ENCODE measurements around the gene PTPRN2.
"Not testable (repeated sequence)": the region's sequence is repeated elsewhere in the genome, so short reads cannot be mapped to it uniquely, and the experiment has no call there.

The PTPRN2 gene

DNA sequence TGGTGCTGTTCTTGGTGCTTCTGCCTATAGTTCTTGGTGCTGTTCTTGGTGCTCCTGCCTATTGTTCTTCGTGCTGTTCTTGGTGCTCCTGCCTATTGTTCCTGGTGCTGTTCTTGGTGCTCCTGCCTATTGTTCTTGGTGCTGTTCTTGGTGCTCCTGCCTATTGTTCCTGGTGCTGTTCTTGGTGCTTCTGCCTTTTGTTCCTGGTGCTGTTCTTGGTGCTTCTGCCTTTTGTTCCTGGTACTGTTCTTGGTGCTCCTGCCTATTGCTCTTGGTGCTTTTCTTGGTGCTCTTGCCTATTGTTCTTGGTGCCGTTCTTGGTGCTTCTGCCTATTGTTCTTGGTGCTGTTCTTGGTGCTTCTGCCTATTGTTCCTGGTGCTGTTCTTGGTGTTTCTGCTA lies 71.1 kb downstream of the PTPRN2 start:
- no peak for DNase-seq (ENCODE audit: low spot score)

DNA sequence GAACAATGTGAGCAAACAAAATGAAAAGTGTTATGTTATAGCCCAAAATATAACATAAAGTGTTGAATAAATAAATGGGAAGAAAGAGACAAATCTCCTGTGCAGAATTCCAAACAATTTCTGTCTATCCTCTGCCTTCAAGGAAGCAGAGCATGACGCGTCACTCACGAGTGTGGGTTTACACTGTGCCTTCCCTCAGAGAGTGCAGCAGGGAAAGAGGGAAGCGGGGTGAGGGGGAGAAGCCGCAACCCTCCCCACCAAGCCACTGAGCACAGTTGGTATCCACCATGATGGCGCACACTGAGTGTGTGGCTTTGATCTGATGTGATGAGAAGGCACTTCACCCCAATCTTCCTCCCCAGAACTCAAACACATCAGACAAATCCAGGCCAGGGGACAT lies 74.8 kb downstream of the PTPRN2 start:
- no peak for DNase-seq (ENCODE audit: low spot score)

DNA sequence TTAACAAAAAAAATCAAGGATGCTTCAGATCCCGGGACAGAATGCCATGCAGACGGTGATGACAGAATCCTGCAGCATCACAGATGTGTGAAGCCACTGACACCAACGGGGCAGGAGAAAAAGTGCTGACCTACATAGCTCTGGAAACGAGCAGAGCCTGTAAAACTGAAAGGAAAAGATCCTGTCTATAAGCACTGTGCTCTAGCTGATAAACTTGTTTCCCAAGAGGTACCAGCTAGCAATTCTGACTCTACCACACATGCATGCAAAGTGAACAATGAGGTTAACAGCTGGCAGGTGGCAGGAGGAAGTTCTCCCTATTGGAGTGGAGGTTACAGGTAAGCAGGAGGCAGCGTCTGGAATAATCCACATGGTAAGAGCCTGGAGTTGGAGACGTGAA lies 75.6 kb downstream of the PTPRN2 start:
- no peak for DNase-seq (ENCODE audit: low spot score)

DNA sequence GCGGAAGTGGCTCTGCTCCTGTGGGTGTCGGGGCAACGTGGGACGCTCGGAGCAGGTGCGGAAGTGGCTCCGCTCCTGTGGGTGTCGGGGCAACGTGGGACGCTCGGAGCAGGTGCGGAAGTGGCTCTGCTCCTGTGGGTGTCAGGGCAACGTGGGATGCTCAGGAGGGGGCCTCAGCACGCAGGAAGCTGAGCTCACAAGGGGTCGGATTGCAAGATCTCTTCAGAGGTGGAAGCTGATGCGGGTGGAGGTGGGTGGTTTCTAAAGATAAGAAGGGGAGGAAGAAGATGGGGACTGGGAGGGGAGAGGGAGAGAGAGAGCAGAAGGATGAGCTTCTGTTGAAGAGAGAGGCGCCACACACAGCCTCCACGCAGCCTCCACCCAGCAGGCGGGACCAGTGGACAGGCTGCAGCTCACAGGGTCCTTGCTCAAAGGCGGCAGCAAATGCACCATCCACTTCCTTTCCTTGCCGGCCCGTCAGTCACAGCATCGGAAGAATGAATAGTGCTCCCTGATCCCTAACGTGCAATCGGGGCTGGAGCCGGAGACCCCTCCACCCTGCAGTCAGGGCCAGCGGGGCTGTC lies 78.7 kb downstream of the PTPRN2 start:
- DNase-seq (ENCODE audit: low spot score): peak; percentile 16

DNA sequence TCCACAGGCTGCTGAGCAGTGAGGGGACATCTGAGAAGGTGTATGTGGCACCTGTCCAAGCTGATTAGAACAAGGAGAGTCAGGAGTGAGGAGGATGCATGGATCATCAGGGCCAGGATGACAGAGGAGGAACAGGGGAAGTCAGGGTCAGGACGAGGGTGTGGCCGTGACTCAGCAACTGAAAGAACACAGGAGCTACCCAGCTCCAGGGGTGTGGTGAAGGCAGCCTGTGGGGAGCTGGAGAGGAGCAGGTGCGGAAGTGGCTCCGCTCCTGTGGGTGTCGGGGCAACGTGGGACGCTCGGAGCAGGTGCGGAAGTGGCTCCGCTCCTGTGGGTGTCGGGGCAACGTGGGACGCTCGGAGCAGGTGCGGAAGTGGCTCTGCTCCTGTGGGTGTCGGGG lies 79.3 kb downstream of the PTPRN2 start:
- DNase-seq (ENCODE audit: low spot score): peak; percentile 98

DNA sequence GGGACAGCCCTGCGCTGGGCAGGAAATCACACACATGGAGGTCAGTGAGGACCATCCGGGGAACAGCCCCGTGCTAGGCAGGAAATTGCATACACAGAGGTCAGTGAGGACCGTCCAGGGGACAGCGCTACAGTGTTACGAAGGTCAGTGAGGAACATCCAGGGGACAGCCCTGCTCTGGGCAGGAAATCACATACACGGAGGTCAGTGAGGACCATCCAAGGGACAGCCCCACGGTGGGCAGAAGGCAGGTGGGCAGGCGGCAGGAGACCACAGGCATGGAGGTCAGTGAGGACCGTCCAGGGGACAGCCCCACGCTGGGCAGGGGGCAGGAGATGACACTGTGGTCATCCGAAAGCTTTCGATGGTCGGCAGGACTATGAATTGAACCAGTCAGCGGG lies 79.7 kb downstream of the PTPRN2 start:
- DNase-seq (ENCODE audit: low spot score): no peak

DNA sequence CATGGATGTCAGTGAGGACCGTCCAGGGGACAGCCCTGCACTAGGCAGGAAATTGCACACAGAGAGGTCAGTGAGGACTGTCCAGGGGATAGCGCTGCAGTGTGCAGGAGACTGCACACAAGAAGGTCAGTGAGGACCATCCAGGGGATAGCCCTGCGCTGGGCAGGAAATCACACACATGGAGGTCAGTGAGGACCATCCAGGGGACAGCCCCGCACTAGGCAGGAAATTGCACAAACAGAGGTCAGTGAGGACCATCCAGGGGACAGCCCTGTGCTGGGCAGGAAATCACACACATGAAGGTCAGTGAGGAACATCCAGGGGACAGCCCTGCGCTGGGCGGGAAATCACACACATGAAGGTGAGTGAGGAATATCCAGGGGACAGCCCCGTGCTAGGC lies 80.4 kb downstream of the PTPRN2 start:
- DNase-seq (ENCODE audit: low spot score): not testable (repeated sequence)

DNA sequence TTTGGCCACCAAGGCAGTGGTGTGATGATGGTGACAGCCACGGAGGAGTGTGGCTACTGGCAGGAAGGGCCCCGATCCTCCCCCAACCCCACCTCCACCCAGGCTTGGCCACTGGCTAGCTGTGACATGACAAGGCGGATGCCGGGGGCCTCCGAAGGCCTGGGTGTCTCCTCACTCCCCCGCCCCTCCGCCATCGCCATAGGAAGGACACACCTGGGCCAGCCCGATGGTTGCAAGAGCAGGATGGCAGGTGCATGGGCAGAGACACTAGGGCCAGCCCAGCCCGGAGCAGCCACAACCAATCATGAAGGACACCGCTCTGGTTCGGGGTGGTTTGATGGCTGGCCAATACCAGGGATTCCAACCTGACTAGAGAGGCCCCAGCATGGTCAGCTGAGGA lies 81.0 kb downstream of the PTPRN2 start:
- no peak for DNase-seq (ENCODE audit: low spot score)

DNA sequence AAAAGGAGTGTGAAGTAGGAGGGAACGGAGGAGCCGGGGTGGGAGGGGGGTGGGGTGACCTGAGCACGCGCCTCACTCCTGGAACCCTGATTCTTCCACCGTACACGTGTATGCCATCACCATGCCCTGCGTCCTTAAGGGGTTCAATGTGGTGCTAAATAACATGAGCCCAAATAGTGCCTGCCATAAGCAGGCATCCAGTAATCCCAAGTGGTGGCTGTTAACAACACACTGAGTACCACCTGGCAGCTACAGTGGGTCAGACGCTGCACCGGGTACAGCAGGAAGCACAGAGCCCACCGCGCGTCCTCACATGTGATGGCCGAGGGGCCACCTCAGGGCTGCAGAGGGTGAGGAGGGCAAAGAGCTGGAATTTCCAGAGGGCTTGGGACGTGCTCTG lies 81.9 kb downstream of the PTPRN2 start:
- DNase-seq (ENCODE audit: low spot score): no peak

DNA sequence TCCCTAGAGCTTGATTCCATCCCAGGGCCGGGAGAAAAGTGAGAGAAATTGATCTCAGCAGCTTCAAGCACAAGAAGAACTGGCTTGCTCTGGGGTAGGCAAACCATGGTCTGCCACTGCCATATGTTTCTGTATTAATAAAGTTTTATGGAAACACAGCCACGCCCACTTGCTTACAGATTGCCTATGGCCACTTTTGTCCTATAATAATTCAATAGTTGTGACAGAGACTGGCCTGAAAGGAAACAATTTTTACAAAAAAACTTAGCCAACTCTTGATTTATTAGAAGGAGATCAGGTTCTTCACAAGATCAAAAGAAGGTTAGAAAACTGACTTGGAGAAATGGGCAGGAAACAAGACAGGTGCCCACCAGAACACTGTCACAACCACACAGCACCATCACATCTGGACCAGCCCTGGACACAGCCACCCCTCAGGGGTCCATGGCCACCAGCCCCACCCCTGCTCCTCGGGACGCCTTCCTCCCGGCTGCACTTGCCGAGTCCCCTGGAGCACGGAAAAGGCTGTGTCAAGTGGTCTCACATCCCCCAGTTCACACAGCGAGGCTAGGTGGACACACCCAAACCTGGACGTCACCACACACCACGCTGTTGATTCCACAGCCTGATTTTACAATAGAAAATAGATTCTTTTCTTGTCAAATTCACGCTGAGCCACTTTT lies 85.4 kb downstream of the PTPRN2 start:
- DNase-seq (ENCODE audit: low spot score): no peak

DNA sequence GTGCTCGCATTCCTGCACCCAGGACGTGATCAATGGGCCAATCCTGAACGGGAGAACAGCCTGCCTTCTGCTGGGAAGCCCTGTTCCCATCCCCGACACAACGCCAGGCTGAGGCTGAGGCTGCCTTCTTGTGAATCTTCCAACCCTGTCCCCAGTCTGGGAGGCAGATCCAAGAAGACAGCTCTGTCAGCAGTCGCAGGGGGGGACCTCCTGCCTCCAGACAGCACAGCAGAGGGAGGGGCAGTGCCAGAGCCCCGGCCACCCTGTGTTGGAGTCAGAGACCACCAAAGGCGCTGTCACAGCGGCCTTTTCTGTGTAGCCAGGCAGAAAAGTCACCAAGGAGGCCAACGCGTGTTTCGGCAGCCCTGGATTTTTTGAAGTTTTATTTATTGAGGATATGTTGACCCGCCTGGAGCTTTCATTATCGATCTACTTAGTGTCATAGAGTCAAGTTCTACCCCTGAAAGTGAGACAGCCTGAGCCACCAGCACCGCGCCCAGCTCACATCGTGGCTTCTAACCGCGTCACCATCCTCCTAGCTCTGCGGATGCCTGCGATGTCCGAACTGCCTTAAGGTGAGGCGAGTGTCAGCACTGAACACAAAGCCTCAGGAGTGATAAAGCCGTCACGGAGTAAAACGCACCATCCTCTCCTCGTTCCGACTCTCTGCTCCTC lies 86.1 kb downstream of the PTPRN2 start:
- DNase-seq (ENCODE audit: low spot score): no peak

DNA sequence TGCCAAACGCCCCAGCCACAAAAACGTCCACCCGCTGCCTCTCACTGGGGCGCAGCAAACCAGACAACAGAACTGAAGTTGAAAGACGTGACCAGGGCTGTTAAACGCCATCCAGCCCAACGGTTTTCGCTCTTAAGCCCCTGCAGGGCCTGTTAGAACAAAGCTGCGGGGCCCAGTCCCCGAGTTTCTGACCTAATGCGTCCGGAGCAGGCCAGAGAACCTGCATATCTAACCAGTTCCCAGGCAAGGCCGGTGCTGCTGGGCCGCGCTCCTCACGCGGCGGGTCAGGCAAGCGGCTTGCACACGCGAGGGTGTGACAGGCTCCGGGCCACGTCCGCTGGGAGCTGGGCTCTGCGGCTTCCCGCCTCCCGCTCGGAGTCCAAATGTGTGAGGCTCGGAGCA lies 87.0 kb downstream of the PTPRN2 start:
- DNase-seq (ENCODE audit: low spot score): no peak

DNA sequence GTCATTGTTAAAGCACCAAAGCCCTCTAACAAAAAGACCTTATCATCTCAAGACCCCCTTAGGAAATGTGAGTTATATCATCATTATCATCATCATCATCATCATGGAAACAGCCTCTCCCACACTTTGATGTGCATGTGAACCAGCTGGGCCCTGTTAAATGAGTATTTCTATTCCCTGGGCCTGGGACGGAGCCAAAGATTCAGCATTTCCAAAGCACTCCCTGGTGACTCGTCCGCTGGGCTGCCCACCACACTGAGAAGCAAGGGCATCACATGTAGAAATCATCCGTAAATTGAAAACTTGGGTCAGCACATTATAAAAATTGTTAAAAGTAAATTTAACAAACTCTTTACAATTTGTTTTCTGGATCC lies 88.6 kb downstream of the PTPRN2 start:
- no peak for DNase-seq (ENCODE audit: low spot score)

DNA sequence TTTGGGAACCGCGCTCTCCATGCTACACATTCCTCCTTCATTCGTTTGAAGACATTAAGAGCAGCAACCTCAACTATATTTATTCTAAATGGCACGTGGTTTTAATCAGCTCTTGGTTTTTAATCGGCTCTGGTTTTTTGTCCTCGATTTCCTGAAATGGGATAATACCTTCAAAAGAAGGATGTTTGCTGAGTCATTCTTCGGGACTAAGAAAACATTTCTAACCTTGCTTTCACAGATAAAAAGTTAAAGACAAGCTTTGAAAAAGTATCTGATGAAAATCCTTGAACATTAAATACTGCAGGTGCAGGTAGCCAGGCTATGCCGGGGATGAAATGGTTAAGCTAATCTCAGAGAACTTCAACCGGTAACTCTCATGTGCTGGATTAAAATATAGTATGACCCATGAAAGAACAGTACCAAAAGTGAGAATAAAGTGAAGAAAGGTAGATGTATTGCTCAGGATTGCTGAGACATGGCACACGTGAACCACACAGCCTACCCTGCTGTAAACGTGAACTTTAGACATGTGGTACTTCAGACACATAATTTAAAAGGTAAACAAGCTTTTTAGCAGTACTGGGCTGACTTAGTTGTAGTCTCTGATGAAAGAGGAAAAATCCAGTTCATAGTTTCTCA lies 89.1 kb downstream of the PTPRN2 start:
- no peak for DNase-seq (ENCODE audit: low spot score)

DNA sequence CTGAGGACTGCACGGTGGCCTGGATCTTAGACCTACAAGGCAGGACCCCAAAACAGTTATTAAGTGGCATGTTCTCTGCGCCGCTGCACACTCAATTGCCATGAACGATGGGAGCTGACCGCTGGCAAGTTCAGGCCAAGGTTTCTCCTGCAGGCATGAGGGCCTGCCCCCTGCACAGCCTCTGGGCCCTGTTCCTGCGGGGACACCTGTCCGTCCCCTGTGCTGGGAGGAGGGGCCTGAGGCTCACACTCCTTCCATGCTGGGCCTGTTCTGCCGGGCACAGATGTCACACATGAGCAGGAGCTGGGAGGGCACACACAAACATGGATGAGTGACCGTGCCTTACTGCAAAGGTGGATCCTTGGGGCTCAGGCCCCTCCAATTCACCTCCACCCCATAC lies 90.0 kb downstream of the PTPRN2 start:
- no peak for DNase-seq (ENCODE audit: low spot score)

DNA sequence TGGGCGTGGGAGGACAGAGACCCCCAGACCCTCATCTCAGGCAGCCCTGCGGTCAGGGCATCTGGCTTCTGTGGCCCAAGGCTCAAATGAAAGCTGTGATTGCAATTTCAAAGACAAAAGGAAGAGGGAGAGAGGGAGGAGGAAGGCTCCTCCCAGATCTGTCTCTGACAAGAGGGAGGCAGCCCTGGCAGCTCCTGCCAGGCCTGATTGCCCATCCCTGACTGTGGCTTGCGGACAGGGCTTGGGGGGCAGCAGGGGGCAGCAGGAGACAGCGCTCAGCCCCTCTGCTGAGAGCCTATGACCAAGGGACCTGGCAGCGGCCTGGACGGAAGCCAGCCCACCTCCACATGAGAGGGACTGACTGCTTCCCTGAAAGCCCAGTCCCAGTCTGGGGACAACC lies 91.8 kb downstream of the PTPRN2 start:
- DNase-seq (ENCODE audit: low spot score): peak; percentile 63

DNA sequence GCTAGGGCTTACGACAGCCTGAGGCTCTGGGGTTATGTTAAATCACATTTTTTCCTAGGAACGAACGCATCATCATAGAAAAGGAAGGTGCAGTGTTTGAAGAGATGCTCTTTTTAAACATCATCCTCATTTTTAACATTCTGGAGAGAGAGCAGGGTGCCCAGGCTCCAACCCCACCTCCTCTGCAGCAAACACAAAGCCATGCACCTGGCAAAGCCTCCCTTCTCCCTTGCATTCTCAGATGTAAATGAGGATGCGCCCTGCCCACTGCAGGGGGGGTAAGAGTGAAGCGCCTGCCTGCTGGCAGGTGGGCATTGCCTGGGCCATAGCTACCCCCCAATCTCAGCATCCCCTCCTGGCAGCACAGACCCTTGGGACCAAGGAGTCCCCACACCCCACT lies 92.4 kb downstream of the PTPRN2 start:
- DNase-seq (ENCODE audit: low spot score): no peak

DNA sequence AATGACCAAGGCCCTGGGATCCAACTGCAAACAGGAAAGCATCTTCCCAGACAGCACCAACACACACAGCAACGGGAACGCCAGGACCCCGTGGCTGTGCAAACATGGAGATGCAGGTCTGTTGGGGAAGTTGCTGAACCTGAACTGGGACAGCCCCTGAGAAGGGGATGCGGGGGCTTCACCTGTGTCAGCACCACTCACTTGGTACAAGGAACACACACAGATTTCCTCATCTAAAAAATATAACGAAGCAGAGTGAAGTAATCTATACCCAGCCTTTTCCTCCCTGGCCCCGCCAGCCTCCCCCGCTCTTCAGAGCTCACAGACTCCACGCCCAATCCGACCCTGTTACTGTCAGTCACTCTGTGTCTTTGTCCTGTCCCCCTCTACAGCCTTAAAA lies 93.0 kb downstream of the PTPRN2 start:
- DNase-seq (ENCODE audit: low spot score): no peak

DNA sequence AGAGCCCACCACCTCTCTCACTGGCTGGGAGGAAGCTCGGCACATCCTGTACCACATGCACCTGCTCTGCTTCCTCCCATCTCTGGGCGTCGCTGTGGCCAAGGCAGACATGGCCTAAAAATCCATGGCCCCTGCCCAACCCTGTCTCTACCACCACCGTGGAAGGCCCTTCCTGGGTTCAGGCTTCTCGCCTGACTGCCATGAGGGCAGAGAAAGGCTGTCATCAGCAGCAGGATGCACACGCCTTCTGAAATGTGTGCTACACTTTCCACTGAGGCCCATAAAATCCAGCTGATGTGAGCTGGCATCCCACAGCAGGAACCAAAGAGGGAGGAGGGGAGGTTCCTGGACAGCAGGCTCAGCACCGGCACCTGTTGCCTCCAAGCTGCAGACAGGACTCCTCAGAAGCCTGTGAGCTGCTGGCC lies 93.4 kb downstream of the PTPRN2 start:
- DNase-seq (ENCODE audit: low spot score): no peak

DNA sequence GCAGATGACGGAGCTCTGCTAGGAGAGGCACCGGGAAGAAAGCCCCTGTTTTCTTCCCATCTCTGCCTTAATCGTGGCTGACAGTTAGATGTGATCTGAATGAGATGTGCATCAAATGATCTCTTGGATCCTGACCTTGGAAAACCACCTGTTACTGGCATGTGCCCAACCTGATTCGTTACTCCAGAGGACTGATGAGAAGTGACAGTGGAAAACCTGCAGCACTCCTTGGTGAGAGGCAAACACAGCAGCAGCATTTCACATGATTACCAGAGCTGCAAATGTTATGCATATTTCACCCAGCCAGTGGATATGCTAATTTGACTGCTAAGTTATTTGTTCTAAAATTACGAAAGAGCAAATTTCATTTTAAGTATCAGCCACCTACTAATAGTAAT lies 95.3 kb downstream of the PTPRN2 start:
- no peak for DNase-seq (ENCODE audit: low spot score)

DNA sequence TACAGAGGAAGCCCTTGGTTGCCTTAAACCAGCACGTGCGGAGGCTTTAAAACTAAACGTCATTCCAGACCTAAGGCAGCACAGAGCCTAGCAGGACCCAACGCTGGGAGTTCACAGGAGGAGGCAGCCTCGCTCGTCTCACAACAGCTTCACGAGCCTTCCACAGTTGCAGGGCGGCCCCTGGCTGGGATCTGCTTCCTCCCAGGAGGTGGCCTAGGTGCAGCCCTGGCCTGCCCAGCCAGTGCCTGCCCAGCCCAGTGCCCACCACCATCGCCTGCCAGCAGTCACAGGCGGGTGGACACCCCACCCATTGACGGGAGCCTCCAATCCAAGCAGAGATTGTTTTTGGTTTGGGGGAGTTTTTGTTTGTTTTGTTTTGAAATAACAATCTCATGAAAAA lies 96.5 kb downstream of the PTPRN2 start:
- DNase-seq (ENCODE audit: low spot score): no peak

DNA sequence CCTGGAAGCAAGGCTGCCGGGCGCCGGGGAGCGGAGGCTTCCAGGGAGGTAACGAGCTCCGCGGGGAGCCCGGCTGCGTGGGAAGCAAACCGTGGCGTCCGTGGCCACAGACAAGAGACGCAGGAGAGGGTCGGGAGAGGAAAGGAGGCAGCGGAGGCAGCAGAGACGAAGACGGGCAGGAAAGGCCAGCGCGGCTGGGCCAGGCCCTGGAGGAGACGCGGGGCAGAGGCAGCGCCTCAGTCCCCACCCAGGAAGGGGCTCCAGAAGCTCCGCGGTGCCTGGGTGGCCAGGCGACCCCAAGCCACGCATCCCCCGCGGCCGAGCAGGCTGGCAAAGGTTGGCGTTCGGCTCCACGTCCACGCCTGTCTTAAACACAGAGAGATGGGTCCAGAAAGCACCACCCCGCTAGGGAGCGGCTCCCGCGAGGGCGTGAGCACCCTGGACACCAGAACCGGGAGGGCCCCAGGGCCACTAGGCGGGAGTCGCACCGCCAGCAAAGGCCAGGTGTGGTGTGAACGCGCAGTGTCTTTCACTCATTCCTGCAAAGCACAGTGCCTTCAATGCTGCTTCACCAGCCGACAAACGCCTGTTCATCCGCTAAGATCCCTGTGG lies 97.3 kb downstream of the PTPRN2 start:
- no peak for DNase-seq (ENCODE audit: low spot score)

Measured in SW480 (cell line).